NCI-H1048 (cell line): Measurements from ENCODE around the gene ASZ1.

Source experiments
- DNase-seq: peaks from one replicate; lab custom pipeline; 2025; lab: John Stamatoyannopoulos, UW

The ASZ1 gene

GRCh38 chr7:117402109-117402508 lies 25.2 kb downstream of the ASZ1 start:
- DNase-seq, result no peak

- DNase-seq, result no peak
Observed at GRCh38 chr7:117401293-117402002, 25.8 kb downstream of the ASZ1 start.

- peak; percentile 12 for DNase-seq
Observed at GRCh38 chr7:117399820-117400422, 27.4 kb downstream of the ASZ1 start.

- DNase-seq, result no peak
Observed at GRCh38 chr7:117395743-117396142, 31.6 kb downstream of the ASZ1 start.

GRCh38 chr7:117393781-117394180 lies 33.5 kb downstream of the ASZ1 start:
- no peak for DNase-seq

GRCh38 chr7:117389871-117390270 lies 37.4 kb downstream of the ASZ1 start:
- DNase-seq, result no peak

GRCh38 chr7:117386110-117386706 lies 41.1 kb downstream of the ASZ1 start:
- DNase-seq, result no peak

- DNase-seq, result peak; percentile 9
Observed at GRCh38 chr7:117385363-117386109, 41.8 kb downstream of the ASZ1 start.

- DNase-seq, result no peak
Observed at GRCh38 chr7:117384688-117385362, 42.5 kb downstream of the ASZ1 start.

- DNase-seq, result no peak
Observed at GRCh38 chr7:117383483-117384189, 43.7 kb downstream of the ASZ1 start.

- DNase-seq, result no peak
Observed at GRCh38 chr7:117383046-117383445, 44.2 kb downstream of the ASZ1 start.

- no peak for DNase-seq
Observed at GRCh38 chr7:117381362-117381761, 45.9 kb downstream of the ASZ1 start.

- DNase-seq, result no peak
Observed at GRCh38 chr7:117375380-117375779, 51.9 kb downstream of the ASZ1 start.

- no peak for DNase-seq
Observed at GRCh38 chr7:117372073-117372472, 55.2 kb downstream of the ASZ1 start.

- DNase-seq, result no peak
Observed at GRCh38 chr7:117364339-117365080, 62.8 kb downstream of the ASZ1 start.

- no peak for DNase-seq
Observed at GRCh38 chr7:117362294-117362888, 64.9 kb downstream of the ASZ1 start.

- no peak for DNase-seq
Observed at GRCh38 chr7:117350027-117350426, 77.3 kb downstream of the ASZ1 start.

GRCh38 chr7:117349570-117349969 lies 77.7 kb downstream of the ASZ1 start:
- no peak for DNase-seq

GRCh38 chr7:117347962-117348672 lies 79.2 kb downstream of the ASZ1 start:
- DNase-seq, result no peak

GRCh38 chr7:117347480-117347879 lies 79.8 kb downstream of the ASZ1 start:
- no peak for DNase-seq
